ENCODE measurements around the gene STUM. TPM values are rescaled to one million over a fixed set of nuclear protein-coding genes. Genes with fewer than 3 reads are reported as not detected.

STUM gene
- total RNA-seq, 1 donor from 2014 or later, result 0.49 TPM

GRCh38 chr1:226605318-226605950 is 56.9 kb downstream of the STUM start:
- DNase-seq, result no peak
- H3K4me1 ChIP-seq, result peaks cover 14% of the 10 kb centered on the region
- H3K27me3 ChIP-seq, result no peaks in the 10 kb centered on the region
- no peak overlapping the region for H3K4me3 ChIP-seq
- H3K36me3 ChIP-seq, result no peaks in the 10 kb centered on the region
- ATAC-seq, result no peak
- no peak overlapping the region for H3K27ac ChIP-seq
- H3K9me3 ChIP-seq, result no peaks in the 10 kb centered on the region
- intact Hi-C loops (cut with DNase I), result no loop called here
- TF ChIP-seq CTCF (IDR thresholded peaks at IDR 0.05), result no peak

- no peak for ATAC-seq
- H3K36me3 ChIP-seq, result no peaks in the 10 kb centered on the region
- H3K4me3 ChIP-seq, result no peak overlapping the region
- DNase-seq, result no peak
- TF ChIP-seq CTCF (IDR thresholded peaks at IDR 0.05), result no peak
- no peaks in the 10 kb centered on the region for H3K27me3 ChIP-seq
- no peaks in the 10 kb centered on the region for H3K9me3 ChIP-seq
- intact Hi-C loops (cut with DNase I), result no loop called here
- H3K4me1 ChIP-seq, result peaks cover 14% of the 10 kb centered on the region
- H3K27ac ChIP-seq, result no peak overlapping the region
Measured at GRCh38 chr1:226606311-226607267, 58.0 kb downstream of the STUM start.

- no peak for TF ChIP-seq CTCF (IDR thresholded peaks at IDR 0.05)
- no peaks in the 10 kb centered on the region for H3K27me3 ChIP-seq
- intact Hi-C loops (cut with DNase I), result no loop called here
- no peaks in the 10 kb centered on the region for H3K36me3 ChIP-seq
- H3K4me3 ChIP-seq, result no peak overlapping the region
- no peak overlapping the region for H3K27ac ChIP-seq
- H3K9me3 ChIP-seq, result no peaks in the 10 kb centered on the region
- peaks cover 14% of the 10 kb centered on the region for H3K4me1 ChIP-seq
- ATAC-seq, result no peak
- no peak for DNase-seq
Measured at GRCh38 chr1:226607268-226607660, 58.7 kb downstream of the STUM start.

GRCh38 chr1:226607821-226608220 is 59.3 kb downstream of the STUM start:
- H3K27me3 ChIP-seq, result no peaks in the 10 kb centered on the region
- H3K36me3 ChIP-seq, result no peaks in the 10 kb centered on the region
- no peak for DNase-seq
- H3K9me3 ChIP-seq, result no peaks in the 10 kb centered on the region
- peaks cover 9% of the 10 kb centered on the region for H3K4me1 ChIP-seq
- no peak for ATAC-seq
- H3K4me3 ChIP-seq, result no peak overlapping the region
- no peak for TF ChIP-seq CTCF (IDR thresholded peaks at IDR 0.05)
- intact Hi-C loops (cut with DNase I), result no loop called here
- no peak overlapping the region for H3K27ac ChIP-seq

GRCh38 chr1:226608699-226609505 is 60.3 kb downstream of the STUM start:
- DNase-seq, result peak; percentile 81
- no peaks in the 10 kb centered on the region for H3K36me3 ChIP-seq
- H3K4me1 ChIP-seq, result no peaks in the 10 kb centered on the region
- H3K4me3 ChIP-seq, result no peak overlapping the region
- no peaks in the 10 kb centered on the region for H3K27me3 ChIP-seq
- H3K27ac ChIP-seq, result no peak overlapping the region
- TF ChIP-seq CTCF (IDR thresholded peaks at IDR 0.05), result peak; percentile 88
- peak; percentile 81 for ATAC-seq
- intact Hi-C loops (cut with DNase I), result no loop called here
- H3K9me3 ChIP-seq, result no peaks in the 10 kb centered on the region
